PC-3 (cell line): ENCODE measurements around the gene LEMD2.

Experiments used
- CTCF ChIP-seq: fragments of 300-600 bp; sonication (generic); conservative IDR thresholded peaks from 2 replicates; pipeline ENCODE4 v1.5.1; 2017; ENCODE audit warnings: antibody characterized with exemption, low read depth, mild to moderate bottlenecking, low read length
- EZH2 ChIP-seq: fragments of 300-600 bp; sonication (generic); IDR thresholded peaks from one replicate; pipeline ENCODE4 v1.6.1; 2017; ENCODE audit warnings: antibody characterized with exemption, mild to moderate bottlenecking, low read length; ENCODE audit not compliant: unreplicated experiment
- EZH2phosphoT487 ChIP-seq: fragments of 300-600 bp; sonication (generic); IDR thresholded peaks from 2 replicates; pipeline ENCODE4 v1.6.1; 2018; ENCODE audit warnings: mild to moderate bottlenecking, antibody characterized with exemption, low read length, borderline replicate concordance

- TF ChIP-seq CTCF (no peak), EZH2 (no peak), EZH2phosphoT487 (no peak)
Measured at GRCh38 chr6:33827546-33828451, 38.9 kb upstream of the LEMD2 start.
